Mesenchymal stem cell (in vitro differentiated cells and primary cell): ENCODE results near the gene OOEP.

Source experiments
- DNase-seq: peaks from one replicate; pipeline ENCODE4 v3.0.0-alpha.2; 2013
- H2AFZ ChIP-seq: one replicate; pipeline ENCODE4 v1.6.1; 2013; ENCODE audit warnings: low read depth, mild to moderate bottlenecking, control low read depth, inconsistent platforms, low read length, moderate library complexity
- H2AK5ac ChIP-seq: 2 replicates; pipeline ENCODE4 v1.6.1; 2013; ENCODE audit warnings: low read length, moderate library complexity, mild to moderate bottlenecking, inconsistent platforms; ENCODE audit not compliant: severe bottlenecking
- H2BK120ac ChIP-seq: one replicate; pipeline ENCODE4 v1.6.1; 2013; ENCODE audit warnings: low read depth, mild to moderate bottlenecking, inconsistent platforms, low read length, moderate library complexity
- H2BK12ac ChIP-seq, 2 experiments: one replicate each; pipeline ENCODE4 v1.6.1; 2013; ENCODE audit warnings: inconsistent platforms in 2 of 2, low read length in 2 of 2, mild to moderate bottlenecking in 2 of 2, moderate library complexity in 2 of 2, control low read depth in 1 of 2
- H2BK15ac ChIP-seq: one replicate; pipeline ENCODE4 v1.6.1; 2013; ENCODE audit warnings: mild to moderate bottlenecking, low read depth, inconsistent platforms; ENCODE audit not compliant: poor library complexity, severe bottlenecking
- H2BK5ac ChIP-seq: 2 replicates; pipeline ENCODE4 v1.6.1; 2013; ENCODE audit warnings: low read depth, mild to moderate bottlenecking, low read length, control low read depth, inconsistent platforms; ENCODE audit not compliant: poor library complexity, severe bottlenecking
- H3K14ac ChIP-seq, 2 experiments: one replicate each; pipeline ENCODE4 v1.6.1; 2013; ENCODE audit warnings: inconsistent platforms in 2 of 2, low read length in 2 of 2, control low read depth in 1 of 2, mild to moderate bottlenecking in 1 of 2, moderate library complexity in 1 of 2
- H3K18ac ChIP-seq, 2 experiments: one replicate each; pipeline ENCODE4 v1.6.1; 2013; ENCODE audit warnings: inconsistent platforms in 2 of 2, low read length in 2 of 2, control low read depth in 1 of 2, low read depth in 1 of 2, mild to moderate bottlenecking in 1 of 2
- H3K23ac ChIP-seq, 2 experiments: one replicate each; pipeline ENCODE4 v1.6.1; 2013; ENCODE audit warnings: inconsistent platforms in 2 of 2, low read length in 2 of 2, mild to moderate bottlenecking in 2 of 2, moderate library complexity in 2 of 2, control low read depth in 1 of 2
- H3K27ac ChIP-seq: 2 replicates; pipeline ENCODE4 v1.5.1; 2013; ENCODE audit warnings: mild to moderate bottlenecking, moderate library complexity, low read length, control low read depth, inconsistent platforms; ENCODE audit not compliant: poor library complexity, severe bottlenecking
- H3K27me3 ChIP-seq, 2 experiments: 2 replicates each; pipeline versions ENCODE4 v1.6.1 to v1.7.0; 2013; ENCODE audit warnings: low read length in 2 of 2, mild to moderate bottlenecking in 2 of 2, moderate library complexity in 2 of 2, control low read depth in 1 of 2, inconsistent platforms in 1 of 2; ENCODE audit not compliant: control insufficient read depth in 1 of 2, insufficient read depth in 1 of 2
- H3K36me3 ChIP-seq, 2 experiments: 2 replicates each; pipeline versions ENCODE4 v1.6.1 to v1.7.0; 2013; ENCODE audit warnings: low read length in 2 of 2, control low read depth in 1 of 2, inconsistent platforms in 1 of 2, low read depth in 1 of 2, mild to moderate bottlenecking in 1 of 2; ENCODE audit not compliant: insufficient read depth in 2 of 2, control insufficient read depth in 1 of 2
- H3K4ac ChIP-seq, 2 experiments: one replicate each; pipeline ENCODE4 v1.6.1; 2013; ENCODE audit warnings: inconsistent platforms in 2 of 2, low read length in 2 of 2, mild to moderate bottlenecking in 2 of 2, moderate library complexity in 2 of 2, control low read depth in 1 of 2, low read depth in 1 of 2
- H3K4me1 ChIP-seq: 2 replicates; pipeline ENCODE4 v1.6.1; 2013; ENCODE audit warnings: low read depth, low read length, control low read depth; ENCODE audit not compliant: control insufficient read depth, insufficient read depth
- H3K4me2 ChIP-seq: 2 replicates; pipeline ENCODE4 v1.6.1; 2013; ENCODE audit warnings: low read length, mild to moderate bottlenecking, inconsistent platforms; ENCODE audit not compliant: poor library complexity, severe bottlenecking
- H3K4me3 ChIP-seq, 2 experiments: 2 replicates each; pipeline versions ENCODE4 v1.5.1 to v1.7.0; 2013; ENCODE audit warnings: low read length in 2 of 2, mild to moderate bottlenecking in 2 of 2, control low read depth in 1 of 2, low read depth in 1 of 2; ENCODE audit not compliant: insufficient read depth in 1 of 2
- H3K79me1 ChIP-seq: replicated peaks from 2 replicates; pipeline ENCODE4 v1.6.1; 2013; ENCODE audit warnings: mild to moderate bottlenecking, control low read depth, low read length, inconsistent platforms; ENCODE audit not compliant: poor library complexity, severe bottlenecking
- H3K9ac ChIP-seq: 2 replicates; pipeline ENCODE4 v1.7.0; 2013; ENCODE audit warnings: mild to moderate bottlenecking, low read length, moderate library complexity
- H3K9me3 ChIP-seq: 2 replicates; pipeline ENCODE4 v1.7.0; 2013; ENCODE audit warnings: mild to moderate bottlenecking, low read length; ENCODE audit not compliant: control insufficient read depth
- H4K8ac ChIP-seq: one replicate; pipeline ENCODE4 v1.6.1; 2013; ENCODE audit warnings: inconsistent platforms, mild to moderate bottlenecking, low read length, moderate library complexity
- H4K91ac ChIP-seq: one replicate; pipeline ENCODE4 v1.6.1; 2013; ENCODE audit warnings: mild to moderate bottlenecking, low read length, inconsistent platforms
- WGBS: methylation state at CpG from one replicate; pipeline ENCODE4 v1.1.7; 2013; ENCODE audit warnings: mixed read lengths; 5-methylcytosine and 5-hydroxymethylcytosine counted together

The OOEP gene

DNA sequence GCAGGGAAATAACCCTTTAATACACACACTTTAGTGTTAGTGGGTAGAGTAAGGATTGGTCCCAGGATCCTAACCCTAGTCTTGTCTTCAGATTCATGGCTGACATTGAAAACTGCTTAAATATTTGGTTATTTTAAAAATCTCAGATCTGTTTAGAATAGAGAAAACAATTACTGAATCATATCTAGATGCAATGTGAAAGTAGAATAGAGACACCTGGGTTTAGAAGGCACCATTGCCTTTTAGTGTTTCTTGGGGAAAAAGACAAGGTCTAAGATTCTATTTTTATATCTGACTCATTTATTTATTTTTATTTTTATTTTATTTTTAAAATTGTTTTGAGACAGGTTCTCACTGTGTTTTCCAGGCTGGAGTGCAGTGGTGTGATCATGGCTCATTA is 31.0 kb upstream of the OOEP start:
- Histone ChIP-seq H2AFZ (no peak overlapping the region), H2BK5ac (no peak overlapping the region)

GRCh38 chr6:73395875-73396274 is 26.2 kb upstream of the OOEP start:
- H2BK12ac ChIP-seq, result no peak overlapping the region
- DNase-seq, result no peak
- no peak overlapping the region for H2BK120ac ChIP-seq
- WGBS, result 98% methylated on average over 10 of the region's 10 CpGs
- H3K4me3 ChIP-seq, result no peak overlapping the region
- no peak overlapping the region for H4K91ac ChIP-seq
- no peak overlapping the region for H3K14ac ChIP-seq
- no peak overlapping the region for H3K18ac ChIP-seq
- H3K4me1 ChIP-seq, result peaks cover 2% of the 10 kb centered on the region
- H3K36me3 ChIP-seq, result no peaks in the 10 kb centered on the region
- no peaks in the 10 kb centered on the region for H3K79me1 ChIP-seq
- no peak overlapping the region for H3K27ac ChIP-seq
- no peak overlapping the region for H2AFZ ChIP-seq
- H2AK5ac ChIP-seq, result no peak overlapping the region
- no peak overlapping the region for H3K4me2 ChIP-seq
- no peak overlapping the region for H3K9ac ChIP-seq
- no peak overlapping the region for H2BK5ac ChIP-seq
- H3K9me3 ChIP-seq, result no peaks in the 10 kb centered on the region
- H3K23ac ChIP-seq, result no peak overlapping the region
- H3K4ac ChIP-seq, result no peak overlapping the region
- H4K8ac ChIP-seq, result no peak overlapping the region
- no peaks in the 10 kb centered on the region for H3K27me3 ChIP-seq
- H2BK15ac ChIP-seq, result no peak overlapping the region

More for the DNA sequence above, 31.0 kb upstream of the OOEP start:
- H2BK15ac ChIP-seq, result no peak overlapping the region
- no peak overlapping the region for H3K4ac ChIP-seq
- no peak overlapping the region for H4K8ac ChIP-seq
- no peaks in the 10 kb centered on the region for H3K36me3 ChIP-seq
- no peak overlapping the region for H2BK12ac ChIP-seq
- no peak overlapping the region for H3K27ac ChIP-seq
- H3K4me3 ChIP-seq, result no peak overlapping the region
- H2BK120ac ChIP-seq, result no peak overlapping the region
- H3K9ac ChIP-seq, result no peak overlapping the region
- no peak overlapping the region for H3K14ac ChIP-seq
- DNase-seq, result no peak
- H3K4me1 ChIP-seq, result no peaks in the 10 kb centered on the region
- H3K4me2 ChIP-seq, result no peak overlapping the region
- H3K79me1 ChIP-seq, result no peaks in the 10 kb centered on the region
- no peak overlapping the region for H3K23ac ChIP-seq
- no peaks in the 10 kb centered on the region for H3K27me3 ChIP-seq
- no peak overlapping the region for H4K91ac ChIP-seq
- no peak overlapping the region for H3K18ac ChIP-seq
- H3K9me3 ChIP-seq, result no peaks in the 10 kb centered on the region
- no peak overlapping the region for H2AK5ac ChIP-seq

DNA sequence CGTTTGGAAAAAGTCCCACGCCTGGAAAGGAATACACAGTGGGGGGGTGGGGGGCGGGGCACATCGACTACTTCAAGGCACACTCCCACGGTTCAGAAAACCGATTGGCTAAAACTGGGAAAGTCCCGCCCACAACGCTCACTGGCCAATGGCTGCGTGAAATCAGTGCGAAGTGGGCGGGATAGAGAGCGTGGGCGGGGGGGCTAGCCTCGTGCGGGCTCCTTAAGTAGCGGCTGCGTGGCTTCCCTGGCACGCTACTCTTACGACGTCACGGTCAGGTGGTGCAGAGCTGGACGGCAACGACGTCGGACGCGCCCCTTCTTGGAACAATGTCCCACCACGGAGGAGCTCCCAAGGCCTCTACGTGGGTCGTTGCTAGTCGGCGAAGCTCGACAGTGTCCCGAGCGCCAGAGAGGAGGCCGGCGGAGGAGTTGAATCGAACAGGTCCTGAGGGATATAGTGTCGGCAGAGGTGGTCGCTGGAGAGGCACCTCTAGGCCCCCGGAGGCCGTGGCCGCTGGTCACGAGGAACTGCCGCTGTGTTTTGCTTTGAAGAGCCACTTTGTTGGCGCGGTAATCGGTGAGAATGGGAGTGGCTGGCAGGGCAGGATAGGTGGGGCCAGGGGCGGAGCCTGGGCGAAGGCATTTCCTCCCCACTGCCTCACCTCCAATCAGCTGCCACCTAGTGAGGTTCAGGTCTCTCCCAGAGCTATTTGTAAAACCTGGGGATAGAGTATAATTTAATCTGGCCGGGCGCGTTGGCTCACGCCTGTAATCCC is 25.1 kb upstream of the OOEP start, which contains the start of gene DDX43:
DDX43 (plus strand) TSS at position 252 of the 778 bp plus-strand sequence; CDS start at position 330, 78 bp downstream.
- Histone ChIP-seq H2BK5ac (no peak within 1 kb of the TSS), H2AK5ac (no peak within 1 kb of the TSS), H3K27me3 (no peaks in the 10 kb centered on the region), H3K4ac (no peak within 1 kb of the TSS), H3K4me1 (peaks cover 4% of the 10 kb centered on the region), H3K36me3 (no peaks in the 10 kb centered on the region), H3K4me3 (no peak within 1 kb of the TSS), H3K4me2 (no peak within 1 kb of the TSS), H3K18ac (no peak within 1 kb of the TSS), H4K91ac (no peak within 1 kb of the TSS), H3K9ac (peak within 1 kb of the TSS; percentile 49), H2AFZ (no peak within 1 kb of the TSS), H3K27ac (no peak within 1 kb of the TSS), H3K9me3 (no peaks in the 10 kb centered on the region), H3K14ac (no peak within 1 kb of the TSS), H2BK15ac (no peak within 1 kb of the TSS), H4K8ac (no peak within 1 kb of the TSS), H3K79me1 (no peaks in the 10 kb centered on the region), H3K23ac (no peak within 1 kb of the TSS), H2BK12ac (no peak within 1 kb of the TSS), H2BK120ac (no peak within 1 kb of the TSS)
- DNase-seq, result no peak
- WGBS, result 97% methylated on average over 52 of the region's 54 CpGs

DNA sequence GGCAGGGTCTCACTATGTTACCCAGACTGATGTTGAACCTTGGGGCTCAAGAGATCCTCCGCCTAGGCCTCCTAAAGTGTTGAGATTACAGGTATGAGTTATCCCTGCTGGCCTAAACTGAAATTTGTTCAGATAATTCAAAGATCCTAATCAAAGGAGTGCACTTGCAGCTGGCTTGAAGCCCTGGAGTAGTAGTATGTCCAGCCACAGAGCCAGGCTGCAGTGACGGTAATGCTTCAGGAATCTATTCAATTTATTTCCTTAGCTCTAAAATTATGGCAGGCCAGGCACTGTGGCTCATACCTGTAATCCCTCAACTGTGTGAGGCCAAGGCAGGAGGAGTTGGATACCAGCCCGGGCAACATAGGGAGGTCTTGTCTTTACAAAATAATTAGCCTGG is 23.6 kb upstream of the OOEP start:
- Histone ChIP-seq H3K4me1 (peaks cover 4% of the 10 kb centered on the region), H2BK120ac (no peak overlapping the region), H3K9me3 (no peaks in the 10 kb centered on the region), H3K79me1 (no peaks in the 10 kb centered on the region), H3K27ac (no peak overlapping the region), H3K23ac (no peak overlapping the region), H3K4ac (no peak overlapping the region), H4K91ac (no peak overlapping the region), H2AK5ac (no peak overlapping the region), H3K4me2 (no peak overlapping the region), H2BK15ac (no peak overlapping the region), H3K14ac (no peak overlapping the region), H3K27me3 (no peaks in the 10 kb centered on the region), H4K8ac (no peak overlapping the region), H2BK5ac (no peak overlapping the region), H2BK12ac (no peak overlapping the region), H3K4me3 (no peak overlapping the region), H3K18ac (no peak overlapping the region), H3K9ac (no peak overlapping the region), H3K36me3 (no peaks in the 10 kb centered on the region), H2AFZ (no peak overlapping the region)
- 98% methylated on average over 3 of the region's 3 CpGs for WGBS
- DNase-seq, result no peak
